Measurements from ENCODE around the gene PDZK1IP1.

- TF ChIP-seq TAF1 (conservative IDR thresholded peaks at IDR 0.05) (no peak), GABPA (IDR thresholded peaks at IDR 0.05 in 1 of 2, conservative IDR thresholded peaks at IDR 0.05 in 1 of 2) (no peak)
- TF ChIP-seq, protein P1, sequence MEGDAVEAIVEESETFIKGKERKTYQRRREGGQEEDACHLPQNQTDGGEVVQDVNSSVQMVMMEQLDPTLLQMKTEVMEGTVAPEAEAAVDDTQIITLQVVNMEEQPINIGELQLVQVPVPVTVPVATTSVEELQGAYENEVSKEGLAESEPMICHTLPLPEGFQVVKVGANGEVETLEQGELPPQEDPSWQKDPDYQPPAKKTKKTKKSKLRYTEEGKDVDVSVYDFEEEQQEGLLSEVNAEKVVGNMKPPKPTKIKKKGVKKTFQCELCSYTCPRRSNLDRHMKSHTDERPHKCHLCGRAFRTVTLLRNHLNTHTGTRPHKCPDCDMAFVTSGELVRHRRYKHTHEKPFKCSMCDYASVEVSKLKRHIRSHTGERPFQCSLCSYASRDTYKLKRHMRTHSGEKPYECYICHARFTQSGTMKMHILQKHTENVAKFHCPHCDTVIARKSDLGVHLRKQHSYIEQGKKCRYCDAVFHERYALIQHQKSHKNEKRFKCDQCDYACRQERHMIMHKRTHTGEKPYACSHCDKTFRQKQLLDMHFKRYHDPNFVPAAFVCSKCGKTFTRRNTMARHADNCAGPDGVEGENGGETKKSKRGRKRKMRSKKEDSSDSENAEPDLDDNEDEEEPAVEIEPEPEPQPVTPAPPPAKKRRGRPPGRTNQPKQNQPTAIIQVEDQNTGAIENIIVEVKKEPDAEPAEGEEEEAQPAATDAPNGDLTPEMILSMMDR (IDR thresholded peaks at IDR 0.05; ENCODE audit: low read depth, low read length, missing input control) = no peak
Measured at GRCh38 chr1:47164552-47164951, 25.3 kb downstream of the PDZK1IP1 start.
